Mesenchymal stem cell (in vitro differentiated cells and primary cell): ENCODE results near the gene DYNC1I1.
"Not testable (repeated sequence)": the region's sequence is repeated elsewhere in the genome, so short reads cannot be mapped to it uniquely, and the experiment has no call there.

Source experiments
- DNase-seq: peaks from one replicate; pipeline ENCODE4 v3.0.0-alpha.2; 2013
- H2AFZ ChIP-seq: one replicate; pipeline ENCODE4 v1.6.1; 2013; ENCODE audit warnings: low read depth, mild to moderate bottlenecking, control low read depth, inconsistent platforms, low read length, moderate library complexity
- H2AK5ac ChIP-seq: 2 replicates; pipeline ENCODE4 v1.6.1; 2013; ENCODE audit warnings: low read length, moderate library complexity, mild to moderate bottlenecking, inconsistent platforms; ENCODE audit not compliant: severe bottlenecking
- H2BK120ac ChIP-seq: one replicate; pipeline ENCODE4 v1.6.1; 2013; ENCODE audit warnings: low read depth, mild to moderate bottlenecking, inconsistent platforms, low read length, moderate library complexity
- H2BK12ac ChIP-seq, 2 experiments: one replicate each; pipeline ENCODE4 v1.6.1; 2013; ENCODE audit warnings: inconsistent platforms in 2 of 2, low read length in 2 of 2, mild to moderate bottlenecking in 2 of 2, moderate library complexity in 2 of 2, control low read depth in 1 of 2
- H2BK15ac ChIP-seq: one replicate; pipeline ENCODE4 v1.6.1; 2013; ENCODE audit warnings: mild to moderate bottlenecking, low read depth, inconsistent platforms; ENCODE audit not compliant: poor library complexity, severe bottlenecking
- H2BK5ac ChIP-seq: 2 replicates; pipeline ENCODE4 v1.6.1; 2013; ENCODE audit warnings: low read depth, mild to moderate bottlenecking, low read length, control low read depth, inconsistent platforms; ENCODE audit not compliant: poor library complexity, severe bottlenecking
- H3K14ac ChIP-seq, 2 experiments: one replicate each; pipeline ENCODE4 v1.6.1; 2013; ENCODE audit warnings: inconsistent platforms in 2 of 2, low read length in 2 of 2, control low read depth in 1 of 2, mild to moderate bottlenecking in 1 of 2, moderate library complexity in 1 of 2
- H3K18ac ChIP-seq, 2 experiments: one replicate each; pipeline ENCODE4 v1.6.1; 2013; ENCODE audit warnings: inconsistent platforms in 2 of 2, low read length in 2 of 2, control low read depth in 1 of 2, low read depth in 1 of 2, mild to moderate bottlenecking in 1 of 2
- H3K23ac ChIP-seq, 2 experiments: one replicate each; pipeline ENCODE4 v1.6.1; 2013; ENCODE audit warnings: inconsistent platforms in 2 of 2, low read length in 2 of 2, mild to moderate bottlenecking in 2 of 2, moderate library complexity in 2 of 2, control low read depth in 1 of 2
- H3K27ac ChIP-seq: 2 replicates; pipeline ENCODE4 v1.5.1; 2013; ENCODE audit warnings: mild to moderate bottlenecking, moderate library complexity, low read length, control low read depth, inconsistent platforms; ENCODE audit not compliant: poor library complexity, severe bottlenecking
- H3K27me3 ChIP-seq, 2 experiments: 2 replicates each; pipeline versions ENCODE4 v1.6.1 to v1.7.0; 2013; ENCODE audit warnings: low read length in 2 of 2, mild to moderate bottlenecking in 2 of 2, moderate library complexity in 2 of 2, control low read depth in 1 of 2, inconsistent platforms in 1 of 2; ENCODE audit not compliant: control insufficient read depth in 1 of 2, insufficient read depth in 1 of 2
- H3K36me3 ChIP-seq, 2 experiments: 2 replicates each; pipeline versions ENCODE4 v1.6.1 to v1.7.0; 2013; ENCODE audit warnings: low read length in 2 of 2, control low read depth in 1 of 2, inconsistent platforms in 1 of 2, low read depth in 1 of 2, mild to moderate bottlenecking in 1 of 2; ENCODE audit not compliant: insufficient read depth in 2 of 2, control insufficient read depth in 1 of 2
- H3K4ac ChIP-seq, 2 experiments: one replicate each; pipeline ENCODE4 v1.6.1; 2013; ENCODE audit warnings: inconsistent platforms in 2 of 2, low read length in 2 of 2, mild to moderate bottlenecking in 2 of 2, moderate library complexity in 2 of 2, control low read depth in 1 of 2, low read depth in 1 of 2
- H3K4me1 ChIP-seq: 2 replicates; pipeline ENCODE4 v1.6.1; 2013; ENCODE audit warnings: low read depth, low read length, control low read depth; ENCODE audit not compliant: control insufficient read depth, insufficient read depth
- H3K4me2 ChIP-seq: 2 replicates; pipeline ENCODE4 v1.6.1; 2013; ENCODE audit warnings: low read length, mild to moderate bottlenecking, inconsistent platforms; ENCODE audit not compliant: poor library complexity, severe bottlenecking
- H3K4me3 ChIP-seq, 2 experiments: 2 replicates each; pipeline versions ENCODE4 v1.5.1 to v1.7.0; 2013; ENCODE audit warnings: low read length in 2 of 2, mild to moderate bottlenecking in 2 of 2, control low read depth in 1 of 2, low read depth in 1 of 2; ENCODE audit not compliant: insufficient read depth in 1 of 2
- H3K79me1 ChIP-seq: replicated peaks from 2 replicates; pipeline ENCODE4 v1.6.1; 2013; ENCODE audit warnings: mild to moderate bottlenecking, control low read depth, low read length, inconsistent platforms; ENCODE audit not compliant: poor library complexity, severe bottlenecking
- H3K9ac ChIP-seq: 2 replicates; pipeline ENCODE4 v1.7.0; 2013; ENCODE audit warnings: mild to moderate bottlenecking, low read length, moderate library complexity
- H3K9me3 ChIP-seq: 2 replicates; pipeline ENCODE4 v1.7.0; 2013; ENCODE audit warnings: mild to moderate bottlenecking, low read length; ENCODE audit not compliant: control insufficient read depth
- H4K8ac ChIP-seq: one replicate; pipeline ENCODE4 v1.6.1; 2013; ENCODE audit warnings: inconsistent platforms, mild to moderate bottlenecking, low read length, moderate library complexity
- H4K91ac ChIP-seq: one replicate; pipeline ENCODE4 v1.6.1; 2013; ENCODE audit warnings: mild to moderate bottlenecking, low read length, inconsistent platforms
- WGBS: methylation state at CpG from one replicate; pipeline ENCODE4 v1.1.7; 2013; ENCODE audit warnings: mixed read lengths; 5-methylcytosine and 5-hydroxymethylcytosine counted together

The DYNC1I1 gene

GRCh38 chr7:95933618-95934017 is 161.3 kb downstream of the DYNC1I1 start:
- H3K27ac ChIP-seq, result no peak overlapping the region
- no peak overlapping the region for H3K4me2 ChIP-seq
- H3K36me3 ChIP-seq, result no peaks in the 10 kb centered on the region
- H3K27me3 ChIP-seq, result no peaks in the 10 kb centered on the region
- no peak overlapping the region for H3K23ac ChIP-seq
- no peak overlapping the region for H3K4me3 ChIP-seq
- H3K4me1 ChIP-seq, result no peaks in the 10 kb centered on the region
- no peak overlapping the region for H3K9ac ChIP-seq
- H2AK5ac ChIP-seq, result no peak overlapping the region
- H3K4ac ChIP-seq, result no peak overlapping the region
- H2BK15ac ChIP-seq, result no peak overlapping the region
- no peaks in the 10 kb centered on the region for H3K9me3 ChIP-seq
- no peak overlapping the region for H3K18ac ChIP-seq
- H3K14ac ChIP-seq, result no peak overlapping the region
- H4K91ac ChIP-seq, result no peak overlapping the region
- DNase-seq, result no peak
- 100% methylated on average over 1 of the region's 4 CpGs for WGBS
- no peak overlapping the region for H2AFZ ChIP-seq
- H2BK5ac ChIP-seq, result no peak overlapping the region
- no peaks in the 10 kb centered on the region for H3K79me1 ChIP-seq
- no peak overlapping the region for H4K8ac ChIP-seq
- no peak overlapping the region for H2BK120ac ChIP-seq
- H2BK12ac ChIP-seq, result no peak overlapping the region

DNA sequence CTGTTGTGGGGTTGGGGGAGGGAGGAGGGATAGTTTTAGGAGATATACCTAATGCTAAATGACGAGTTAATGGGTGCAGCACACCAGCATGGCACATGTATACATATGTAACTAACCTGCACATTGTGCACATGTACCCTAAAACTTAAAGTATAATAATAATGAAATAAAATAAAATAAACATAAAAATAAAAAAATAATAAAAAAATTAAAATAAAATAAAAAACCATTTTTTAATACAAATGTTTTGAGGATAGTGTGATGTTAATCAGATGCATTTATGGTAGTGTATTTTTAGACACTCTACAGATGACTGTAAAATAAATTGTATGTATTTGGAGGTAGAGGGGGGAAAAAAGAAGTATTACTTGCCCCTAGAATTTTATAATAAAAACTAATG is 172.5 kb downstream of the DYNC1I1 start:
- not testable (repeated sequence) for H3K14ac ChIP-seq, H3K9me3 ChIP-seq, H2BK5ac ChIP-seq, H3K4me1 ChIP-seq, H2BK12ac ChIP-seq, H3K79me1 ChIP-seq, H4K91ac ChIP-seq, H4K8ac ChIP-seq, H3K9ac ChIP-seq, DNase-seq, H3K27ac ChIP-seq, H2BK15ac ChIP-seq, H3K36me3 ChIP-seq, H3K18ac ChIP-seq, H3K4ac ChIP-seq, H2BK120ac ChIP-seq, H2AFZ ChIP-seq, H2AK5ac ChIP-seq, H3K4me3 ChIP-seq, H3K4me2 ChIP-seq, H3K27me3 ChIP-seq, H3K23ac ChIP-seq
- WGBS, result no CpG with 5 or more reads among the region's 1 CpG

- Histone ChIP-seq H2AFZ (no peak overlapping the region), H3K27ac (no peak overlapping the region), H3K14ac (no peak overlapping the region), H3K4me1 (no peaks in the 10 kb centered on the region), H3K36me3 (no peaks in the 10 kb centered on the region), H3K4ac (no peak overlapping the region), H3K23ac (no peak overlapping the region), H3K18ac (no peak overlapping the region), H2BK12ac (no peak overlapping the region), H4K8ac (no peak overlapping the region), H3K9ac (no peak overlapping the region), H2AK5ac (no peak overlapping the region), H3K79me1 (no peaks in the 10 kb centered on the region), H2BK5ac (no peak overlapping the region), H3K4me2 (no peak overlapping the region), H3K4me3 (no peak overlapping the region), H2BK15ac (no peak overlapping the region), H3K27me3 (no peaks in the 10 kb centered on the region), H3K9me3 (no peaks in the 10 kb centered on the region), H4K91ac (no peak overlapping the region), H2BK120ac (no peak overlapping the region)
- WGBS, result no CpG with 5 or more reads among the region's 1 CpG
- no peak for DNase-seq
These were observed 178.3 kb downstream of the DYNC1I1 start for GRCh38 chr7:95950698-95951097.

DNA sequence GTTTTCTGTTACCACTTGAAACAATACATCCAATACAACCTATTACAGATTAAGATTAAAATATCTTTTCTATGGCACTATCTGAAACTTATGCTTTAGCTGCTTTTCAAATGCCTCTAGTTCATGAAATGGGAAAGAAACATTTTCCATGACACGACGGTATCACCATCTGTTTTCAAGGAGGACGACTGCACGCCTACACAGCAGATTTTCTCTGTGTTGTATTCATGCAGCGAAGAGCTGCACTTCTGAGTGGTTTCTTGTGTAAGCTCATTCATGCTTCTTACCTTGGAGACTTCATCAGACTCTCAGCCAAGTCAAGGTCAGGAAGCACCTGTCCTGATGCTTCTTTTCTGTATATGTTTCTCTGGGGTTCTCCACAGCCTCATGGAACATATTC is 179.2 kb downstream of the DYNC1I1 start:
- no peak overlapping the region for H4K91ac ChIP-seq
- H3K4me2 ChIP-seq, result no peak overlapping the region
- H2BK120ac ChIP-seq, result no peak overlapping the region
- DNase-seq, result no peak
- H3K4me1 ChIP-seq, result no peaks in the 10 kb centered on the region
- no peak overlapping the region for H2BK12ac ChIP-seq
- H3K27ac ChIP-seq, result no peak overlapping the region
- no peaks in the 10 kb centered on the region for H3K27me3 ChIP-seq
- H2AFZ ChIP-seq, result no peak overlapping the region
- WGBS, result 91% methylated on average over 5 of the region's 5 CpGs
- no peak overlapping the region for H3K14ac ChIP-seq
- no peak overlapping the region for H3K23ac ChIP-seq
- no peak overlapping the region for H3K18ac ChIP-seq
- no peak overlapping the region for H4K8ac ChIP-seq
- no peak overlapping the region for H2BK5ac ChIP-seq
- H3K9ac ChIP-seq, result no peak overlapping the region
- no peak overlapping the region for H2AK5ac ChIP-seq
- no peaks in the 10 kb centered on the region for H3K79me1 ChIP-seq
- no peak overlapping the region for H3K4me3 ChIP-seq
- H2BK15ac ChIP-seq, result no peak overlapping the region
- H3K4ac ChIP-seq, result no peak overlapping the region
- H3K9me3 ChIP-seq, result no peaks in the 10 kb centered on the region
- H3K36me3 ChIP-seq, result no peaks in the 10 kb centered on the region
